ENCODE data around the gene OGFOD2.

DNA sequence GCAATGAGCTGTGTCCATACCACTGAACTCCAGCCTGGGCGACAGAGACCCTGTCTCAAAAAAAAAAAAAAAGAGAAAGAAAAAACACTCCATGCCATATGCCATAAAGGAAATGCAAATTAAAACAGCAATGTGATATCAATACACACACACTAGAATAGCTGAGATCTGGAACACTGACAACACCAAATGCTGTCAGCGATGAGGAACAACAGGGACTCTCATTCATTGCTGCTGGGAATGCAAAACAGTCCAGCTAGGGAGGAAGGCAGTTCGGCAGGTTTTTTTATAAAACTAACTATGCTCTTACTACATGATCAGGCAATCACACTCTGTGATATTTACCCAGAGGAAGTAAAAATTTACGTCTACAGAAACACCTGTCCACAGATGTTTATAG lies 5.4 kb upstream of the OGFOD2 start:
- TF ChIP-seq CTCF (conservative IDR thresholded peaks at IDR 0.05; ENCODE audit: low read length) (no peak), EZH2phosphoT487 (IDR thresholded peaks at IDR 0.05; ENCODE audit: borderline replicate concordance, low read depth, low read length) (no peak)
